HG03095 (cell line): ENCODE results near the gene PYGO1.
"Not testable (repeated sequence)": the region's sequence is repeated elsewhere in the genome, so short reads cannot be mapped to it uniquely, and the experiment has no call there.

Source experiments
- ATAC-seq: cut with Tn5 transposase; IDR thresholded peaks from one replicate; pipeline ENCODE4 v1.9.1; 2021; ENCODE audit warnings: moderate library complexity; ENCODE audit not compliant: unreplicated experiment

PYGO1 gene

GRCh38 chr15:55513621-55514413 is 74.3 kb downstream of the PYGO1 start:
- not testable (repeated sequence) for ATAC-seq

GRCh38 chr15:55513152-55513551 is 75.0 kb downstream of the PYGO1 start:
- no peak for ATAC-seq

GRCh38 chr15:55507567-55507966 is 80.6 kb downstream of the PYGO1 start:
- ATAC-seq = no peak

GRCh38 chr15:55505407-55505806 is 82.7 kb downstream of the PYGO1 start:
- ATAC-seq = not testable (repeated sequence)

- ATAC-seq = no peak
These were observed 89.0 kb downstream of the PYGO1 start for GRCh38 chr15:55499151-55499550.

- ATAC-seq = peak; percentile 99
These were observed 89.8 kb downstream of the PYGO1 start for GRCh38 chr15:55498109-55498938.

GRCh38 chr15:55496716-55497115 is 91.4 kb downstream of the PYGO1 start:
- no peak for ATAC-seq

- ATAC-seq = no peak
These were observed 93.2 kb downstream of the PYGO1 start for GRCh38 chr15:55494931-55495330.

- ATAC-seq = not testable (repeated sequence)
These were observed 99.1 kb downstream of the PYGO1 start for GRCh38 chr15:55488952-55489600.
